ENCODE data around the gene PIPOX.

Gene PIPOX

DNA sequence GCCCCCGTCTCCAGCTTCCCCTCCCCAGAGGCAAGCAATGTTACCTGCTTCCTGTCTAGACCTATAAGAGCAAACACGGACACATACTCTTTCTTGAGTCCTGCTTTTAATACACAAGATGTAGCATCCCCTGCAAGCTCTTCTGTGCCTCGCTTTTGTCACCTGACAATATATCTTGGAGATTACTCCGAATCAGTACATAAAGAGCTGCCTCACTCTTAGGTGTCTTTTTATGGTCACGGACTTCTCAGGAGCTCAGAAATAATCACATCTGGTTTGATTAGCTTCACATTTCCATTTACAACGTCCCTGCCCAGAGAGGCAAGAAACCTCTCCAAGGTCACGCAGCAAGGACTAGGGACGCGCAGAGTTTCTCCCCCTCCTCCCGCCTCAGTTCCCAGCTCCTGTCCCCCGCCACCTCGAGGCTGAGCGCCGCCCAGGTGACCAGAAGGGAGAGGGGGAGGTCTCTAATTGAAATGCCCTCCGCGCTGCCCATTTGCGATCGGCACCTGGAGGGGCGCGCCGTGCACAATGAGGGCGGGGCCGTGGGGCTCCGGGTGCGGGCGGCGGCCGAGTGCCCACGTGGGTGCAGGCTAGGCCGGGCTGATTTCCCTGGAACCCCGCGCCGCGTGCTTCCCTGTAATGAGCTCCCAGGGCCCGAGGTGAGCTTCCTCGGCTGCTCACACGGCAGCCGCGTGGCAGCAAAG, 23.3 kb upstream of the PIPOX start:
- DNase-seq = no peak

DNA sequence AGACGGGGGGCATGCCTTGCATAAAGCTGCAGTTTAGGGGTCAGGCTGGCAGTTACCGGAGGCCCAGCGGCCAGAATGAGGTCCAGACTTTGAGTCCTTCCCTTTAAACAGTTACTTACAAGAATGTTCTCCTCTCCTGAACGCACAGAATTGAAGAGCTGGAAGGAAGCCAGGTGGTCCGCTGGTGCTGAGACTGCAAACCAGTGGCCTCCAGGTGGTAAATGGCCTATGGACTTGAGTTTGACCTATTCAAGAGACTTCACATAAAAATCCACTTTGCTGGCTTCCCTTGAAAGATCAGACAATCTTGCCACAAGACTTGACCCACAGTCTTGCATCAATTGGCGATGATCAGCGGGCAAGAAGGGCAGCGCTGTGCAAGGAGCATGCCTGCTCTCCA, 22.4 kb upstream of the PIPOX start:
- no peak for DNase-seq

DNA sequence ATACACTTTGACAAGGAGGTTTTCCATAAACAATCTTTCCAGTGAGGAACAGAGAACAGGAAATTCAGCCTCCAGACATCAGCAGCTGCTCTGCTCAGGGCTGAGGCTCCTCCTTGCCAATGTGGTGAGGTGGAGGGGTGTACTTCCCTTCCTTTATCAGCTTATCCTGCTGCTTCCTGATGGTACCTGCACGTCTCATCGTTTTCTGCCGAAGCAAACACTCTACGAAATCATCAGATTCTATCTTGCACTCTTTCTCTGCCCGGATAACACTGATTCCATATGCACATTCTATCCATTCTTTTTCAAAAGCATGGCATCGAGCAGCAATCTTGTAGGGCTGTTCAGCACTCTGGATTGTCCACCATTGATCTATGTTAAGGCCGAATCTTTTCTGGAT, 21.7 kb upstream of the PIPOX start:
- DNase-seq = no peak

DNA sequence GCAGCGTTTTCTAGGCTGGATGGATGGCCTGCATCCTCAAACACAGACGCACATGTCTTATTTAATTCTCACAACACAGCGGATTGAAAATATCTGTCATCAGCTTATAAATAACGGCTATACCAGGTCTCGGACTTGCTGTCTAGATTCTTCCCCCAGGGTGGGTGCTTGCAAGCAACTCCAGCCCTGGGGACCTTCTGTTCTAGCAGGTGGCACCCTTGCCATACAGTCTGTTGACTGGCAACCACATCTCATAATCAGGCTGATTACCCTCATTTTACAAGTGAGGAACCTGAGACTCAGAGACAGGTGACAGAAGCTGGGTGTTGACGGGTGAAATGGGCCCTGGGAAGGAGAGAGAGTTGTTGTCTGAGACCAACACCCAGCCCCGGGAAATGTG, 20.9 kb upstream of the PIPOX start:
- no peak for DNase-seq

GRCh38 chr17:29024316-29024952, 18.5 kb upstream of the PIPOX start:
- no peak for DNase-seq

DNA sequence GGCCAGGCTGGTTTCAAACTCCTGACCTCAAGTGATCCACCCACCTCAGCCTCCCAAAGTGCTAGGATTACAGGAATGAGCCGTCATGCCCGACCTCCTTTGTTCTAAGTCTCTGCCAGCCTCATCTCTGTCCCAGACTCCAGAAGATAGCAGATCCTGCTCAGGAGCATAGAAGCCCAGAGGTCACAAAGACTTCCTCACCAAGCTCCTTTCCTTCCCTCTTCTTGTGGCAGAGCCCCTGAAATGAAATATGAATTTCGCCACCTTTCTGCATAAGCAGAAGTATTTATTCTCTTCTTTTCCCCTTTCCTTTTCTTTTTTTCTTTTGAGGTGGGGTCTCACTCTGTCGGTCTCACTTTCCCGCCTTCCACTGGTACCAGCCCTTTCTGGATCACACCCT, 11.5 kb upstream of the PIPOX start:
- no peak for DNase-seq

GRCh38 chr17:29032013-29032856, 10.7 kb upstream of the PIPOX start:
- no peak for DNase-seq

GRCh38 chr17:29032857-29033197, 10.1 kb upstream of the PIPOX start:
- DNase-seq = no peak

DNA sequence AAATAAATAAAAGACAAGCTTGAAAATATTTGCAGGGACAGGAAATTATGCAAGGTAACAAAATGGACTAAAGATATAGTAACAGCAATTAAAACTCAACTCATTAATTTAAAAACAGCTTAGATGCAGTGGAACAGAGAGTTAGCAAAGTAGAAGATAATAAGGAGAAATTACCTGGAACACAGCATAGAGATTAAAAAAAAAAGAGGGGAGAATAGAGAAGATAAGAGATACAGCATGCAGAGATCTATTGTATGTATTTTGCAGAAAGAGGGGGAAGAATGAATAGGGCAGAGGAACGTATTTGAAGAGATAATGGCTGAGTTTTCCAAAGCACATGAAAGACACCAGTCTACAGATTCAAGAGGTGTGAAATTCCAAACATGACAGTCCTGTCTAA, 8.4 kb upstream of the PIPOX start:
- DNase-seq = no peak

DNA sequence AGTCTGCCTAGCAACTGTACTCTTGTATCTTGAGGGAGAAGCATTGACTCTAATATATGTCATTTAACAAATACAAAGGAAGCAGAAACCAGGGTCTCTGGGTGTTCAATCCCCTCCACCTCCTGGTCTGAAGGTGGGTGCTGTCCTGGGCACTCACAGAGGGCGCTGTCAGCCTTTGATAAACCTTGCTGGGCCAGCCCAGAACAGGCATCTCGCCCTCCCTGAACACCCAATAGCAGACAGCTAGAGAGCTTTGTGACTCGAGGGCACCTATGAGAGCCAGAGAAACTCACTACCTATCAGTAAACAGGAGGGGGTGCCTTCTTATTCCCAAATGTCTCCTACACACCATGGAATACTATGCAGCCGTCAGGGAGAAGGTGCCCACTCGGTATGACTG, 6.4 kb upstream of the PIPOX start:
- DNase-seq = no peak

- DNase-seq = no peak
These were observed 5.2 kb upstream of the PIPOX start for GRCh38 chr17:29037739-29038084.

GRCh38 chr17:29038085-29038795, 4.7 kb upstream of the PIPOX start:
- DNase-seq = no peak

DNA sequence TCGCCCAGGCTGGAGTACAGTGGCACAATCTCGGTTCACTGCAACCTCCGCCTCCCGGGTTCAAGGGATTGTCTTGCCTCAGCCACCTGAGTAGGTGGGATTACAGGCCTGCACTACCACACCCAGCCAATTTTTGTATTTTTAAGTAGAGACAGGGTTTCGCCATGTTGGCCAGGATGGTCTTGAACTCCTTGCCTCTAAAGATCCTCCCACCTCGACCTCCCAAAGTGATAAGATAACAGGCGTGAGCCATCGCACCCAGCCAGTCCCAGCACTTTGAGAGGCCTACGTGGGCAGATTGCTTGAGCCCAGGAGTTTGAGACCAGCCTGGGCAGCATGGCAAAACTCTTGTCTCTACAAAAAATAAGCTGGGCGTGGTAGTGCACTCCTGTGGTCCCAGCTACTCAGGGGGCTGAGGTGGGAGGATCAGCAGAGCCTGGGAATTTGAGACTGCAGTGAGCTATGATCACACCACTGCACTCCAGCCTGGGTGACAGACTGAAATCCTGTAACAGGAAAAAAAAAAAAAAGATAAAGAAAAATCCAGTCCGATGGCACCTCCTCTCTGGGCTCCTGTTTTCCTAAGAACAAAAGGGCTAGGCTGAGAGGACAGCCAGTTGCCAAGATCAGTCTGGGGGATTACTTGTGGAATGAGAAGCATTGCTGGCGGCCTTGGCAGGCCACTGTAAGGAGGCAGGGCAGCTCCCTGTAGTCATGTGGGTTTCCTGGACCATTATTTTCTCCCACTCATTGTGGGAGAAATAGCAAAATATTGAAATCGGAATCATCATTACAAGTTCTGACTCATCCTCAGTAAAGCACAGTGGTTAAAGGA, 3.0 kb upstream of the PIPOX start:
- DNase-seq = no peak

DNA sequence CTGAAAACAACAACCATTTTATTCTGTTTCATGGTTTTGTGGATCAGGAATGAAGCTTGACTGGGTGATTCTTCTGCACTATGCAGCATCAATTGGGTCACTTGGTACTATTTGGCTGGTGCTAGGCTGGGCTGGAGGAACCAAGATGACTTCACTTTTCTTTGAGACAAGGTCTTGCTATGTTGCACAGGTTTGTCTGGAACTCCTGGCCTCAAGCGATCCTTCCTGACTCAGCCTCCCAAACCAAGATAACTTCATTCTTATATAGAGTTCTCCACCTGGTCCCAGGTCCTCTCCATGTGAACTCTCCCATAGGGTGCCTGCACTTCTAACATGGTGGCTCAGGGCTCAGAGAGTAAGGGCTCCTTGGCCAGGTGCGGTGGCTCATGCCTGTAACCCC, 1.9 kb upstream of the PIPOX start:
- DNase-seq = no peak

DNA sequence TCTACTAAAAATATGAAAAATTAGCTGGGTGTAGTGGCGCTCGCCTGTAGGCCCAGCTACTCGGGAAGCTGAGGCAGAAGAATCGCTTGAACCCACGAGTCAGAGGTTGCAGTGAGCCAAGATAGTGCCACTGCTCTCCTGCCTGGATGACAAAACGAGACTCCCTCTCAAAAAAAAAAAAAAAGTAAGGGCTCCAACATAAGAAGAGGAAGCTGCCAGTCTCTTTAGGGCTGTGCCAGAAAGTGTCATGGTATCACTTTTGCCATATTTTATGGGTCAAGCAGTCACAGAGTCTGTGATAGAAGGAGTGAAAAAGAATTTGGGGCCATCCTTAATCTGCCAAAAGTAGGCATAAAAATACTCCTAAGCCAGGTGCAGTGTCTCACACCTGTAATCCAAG, 1.4 kb upstream of the PIPOX start:
- no peak for DNase-seq

GRCh38 chr17:29042026-29042678, 789 bp upstream of the PIPOX start:
- no peak for DNase-seq

GRCh38 chr17:29043539-29044145, 701 bp downstream of the PIPOX start:
- DNase-seq = no peak

- DNase-seq = no peak
These were observed 2.1 kb downstream of the PIPOX start for GRCh38 chr17:29045026-29045425.

DNA sequence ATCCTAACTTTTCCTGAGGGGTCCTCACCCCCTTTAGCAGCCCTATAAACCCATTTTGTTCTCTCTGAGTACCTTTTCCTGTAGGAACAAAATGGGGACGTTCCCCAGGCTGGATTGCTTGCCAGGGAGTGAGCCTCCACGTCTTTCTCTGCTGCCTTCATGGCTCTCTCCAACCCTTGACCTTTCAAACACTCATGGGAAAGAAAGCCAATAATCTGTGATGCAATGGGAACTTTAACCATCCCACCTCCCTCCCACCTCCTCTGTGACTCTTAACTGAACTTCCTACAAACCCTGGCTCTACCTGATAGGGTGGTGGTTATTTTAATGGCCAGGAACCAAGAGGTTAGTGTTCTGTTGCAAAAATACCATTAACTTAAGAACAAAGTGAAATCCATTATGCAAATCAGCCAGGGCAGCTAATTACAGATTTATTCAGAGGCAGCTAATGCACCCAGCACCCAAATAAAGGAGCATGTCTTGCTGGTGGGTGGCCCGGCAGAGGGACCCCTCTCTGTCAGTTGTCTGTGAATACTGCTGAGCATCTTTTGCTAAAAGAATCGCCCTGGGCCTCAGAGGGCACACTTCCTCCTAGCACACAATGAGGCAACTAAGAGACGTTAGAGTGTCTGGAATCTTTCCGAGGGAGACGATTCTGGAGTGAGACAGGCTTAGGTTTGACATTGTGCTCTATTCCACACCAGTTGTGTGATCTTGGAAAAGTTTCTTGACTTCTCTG, 3.0 kb downstream of the PIPOX start:
- no peak for DNase-seq

GRCh38 chr17:29046473-29046839, 3.5 kb downstream of the PIPOX start:
- DNase-seq = no peak
